Measurements from ENCODE around the gene PXMP2. TPM values are rescaled to one million over a fixed set of nuclear protein-coding genes. Genes with fewer than 3 reads are reported as not detected.

Gene PXMP2
- total RNA-seq, 4 donors from 2014 or later: 25.7 to 57.6 (median 38.4) TPM

GRCh38 chr12:132741620-132742019 lies 54.2 kb downstream of the PXMP2 start:
- peaks cover 62 to 73% of the 10 kb centered on the region in 2 donors for H3K36me3 ChIP-seq
- intact Hi-C loops (cut with DNase I): no loop called here

GRCh38 chr12:132743831-132744230 lies 56.4 kb downstream of the PXMP2 start:
- H3K27ac ChIP-seq: no peak overlapping the region
- TF ChIP-seq POLR2A (IDR thresholded peaks at IDR 0.05) (no peak), CTCF (IDR thresholded peaks at IDR 0.05) (no peak)
- 97 to 98% methylated on average over 13 of the region's 13 CpGs for WGBS, 2 donors
- peaks cover 77 to 82% of the 10 kb centered on the region in 2 donors for H3K36me3 ChIP-seq
- H3K4me3 ChIP-seq (replicated peaks in 1 of 3): no peak overlapping the region
- intact Hi-C loops (cut with DNase I): no loop called here
- no peaks in the 10 kb centered on the region for H3K4me1 ChIP-seq
- H3K9me3 ChIP-seq: no peaks in the 10 kb centered on the region
- DNase-seq: no peak
- H3K27me3 ChIP-seq: no peaks in the 10 kb centered on the region

More at GRCh38 chr12:132741620-132742019, 54.2 kb downstream of the PXMP2 start:
- Histone ChIP-seq H3K9me3 (no peaks in the 10 kb centered on the region), H3K4me3 (replicated peaks in 1 of 3) (no peak overlapping the region), H3K4me1 (no peaks in the 10 kb centered on the region), H3K27me3 (no peaks in the 10 kb centered on the region), H3K27ac (no peak overlapping the region)
- TF ChIP-seq POLR2A (IDR thresholded peaks at IDR 0.05) (no peak), CTCF (IDR thresholded peaks at IDR 0.05) (no peak)
- no peak for DNase-seq
- WGBS, 2 donors: 90 to 96% methylated on average over 8 of the region's 8 CpGs

GRCh38 chr12:132746613-132747012 lies 59.2 kb downstream of the PXMP2 start:
- Histone ChIP-seq H3K4me1 (no peaks in the 10 kb centered on the region), H3K9me3 (no peaks in the 10 kb centered on the region), H3K4me3 (replicated peaks in 1 of 3) (no peak overlapping the region), H3K27ac (no peak overlapping the region), H3K36me3 (peaks cover 74 to 75% of the 10 kb centered on the region in 2 donors), H3K27me3 (no peaks in the 10 kb centered on the region)
- TF ChIP-seq CTCF (IDR thresholded peaks at IDR 0.05) (no peak), POLR2A (IDR thresholded peaks at IDR 0.05) (no peak)
- WGBS, 2 donors: 92% methylated on average over 3 of the region's 3 CpGs
- DNase-seq: no peak
- intact Hi-C loops (cut with DNase I): no loop called here

- no peaks in the 10 kb centered on the region for H3K27me3 ChIP-seq
- H3K36me3 ChIP-seq: peaks cover 72 to 73% of the 10 kb centered on the region in 2 donors
- no peak overlapping the region for H3K4me3 ChIP-seq (replicated peaks in 1 of 3)
- H3K9me3 ChIP-seq: no peaks in the 10 kb centered on the region
- intact Hi-C loops (cut with DNase I): no loop called here
- TF ChIP-seq POLR2A (IDR thresholded peaks at IDR 0.05) (no peak), CTCF (IDR thresholded peaks at IDR 0.05) (no peak)
- DNase-seq: no peak
- H3K27ac ChIP-seq: no peak overlapping the region
- WGBS, 2 donors: 90 to 96% methylated on average over 11 of the region's 11 CpGs
- H3K4me1 ChIP-seq: no peaks in the 10 kb centered on the region
Observed at GRCh38 chr12:132747395-132747794, 60.0 kb downstream of the PXMP2 start.

GRCh38 chr12:132747896-132748295 lies 60.5 kb downstream of the PXMP2 start:
- intact Hi-C loops (cut with DNase I): no loop called here
- no peak for DNase-seq
- no peak overlapping the region for H3K4me3 ChIP-seq (replicated peaks in 1 of 3)
- no peaks in the 10 kb centered on the region for H3K27me3 ChIP-seq
- peaks cover 67 to 73% of the 10 kb centered on the region in 2 donors for H3K36me3 ChIP-seq
- no peak overlapping the region for H3K27ac ChIP-seq
- no peaks in the 10 kb centered on the region for H3K4me1 ChIP-seq
- TF ChIP-seq CTCF (IDR thresholded peaks at IDR 0.05) (no peak), POLR2A (IDR thresholded peaks at IDR 0.05) (no peak)
- H3K9me3 ChIP-seq: no peaks in the 10 kb centered on the region
- 93 to 97% methylated on average over 14 to 22 of the region's 22 CpGs for WGBS, 2 donors

All from thyroid gland (tissue), 4 donors.